Measurements from ENCODE around the gene RAB31. TPM values are rescaled to one million over a fixed set of nuclear protein-coding genes. Genes with fewer than 3 reads are reported as not detected.

The RAB31 gene
- polyA plus RNA-seq, 1 donor (not counting 4 experiments of a cell fraction or from before 2014, with no cell fraction given) = 47.0 TPM

DNA sequence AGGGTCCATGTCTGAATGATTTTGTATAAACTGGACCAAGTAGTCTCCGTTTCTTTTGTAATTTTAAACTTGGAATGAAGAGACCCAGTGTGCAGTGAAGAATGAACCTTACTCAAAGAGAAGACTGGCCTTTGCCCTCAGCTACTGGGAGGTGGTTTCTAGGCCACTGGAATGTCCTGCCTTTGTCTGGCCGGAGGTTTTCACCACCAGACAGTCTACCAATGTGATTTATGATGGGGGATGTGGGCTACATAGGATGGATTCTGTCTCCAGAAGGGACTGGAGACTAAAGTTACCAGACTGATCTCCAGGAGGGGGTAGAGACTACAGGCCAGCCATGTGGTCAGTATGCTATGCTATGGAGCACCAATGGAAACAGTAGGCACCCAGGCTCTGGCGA is 42.8 kb upstream of the RAB31 start:
- Histone ChIP-seq H3K4me2 (ENCODE audit: control insufficient read depth, extremely low read depth, insufficient read depth, low read depth, low read length) (no peak overlapping the region), H3K4me1 (ENCODE audit: control insufficient read depth, extremely low read depth, insufficient read depth, low read length) (no peaks in the 10 kb centered on the region), H3K9me3 (ENCODE audit: control insufficient read depth, low read depth, low read length) (no peaks in the 10 kb centered on the region), H3K9ac (ENCODE audit: control insufficient read depth, extremely low read depth, insufficient read depth, low read length) (no peak overlapping the region), H3K36me3 (ENCODE audit: control insufficient read depth in 2 of 2, extremely low read depth in 1 of 2, insufficient read depth in 2 of 2, low read length in 2 of 2) (no peaks in the 10 kb centered on the region), H2AFZ (ENCODE audit: control insufficient read depth, low read length) (no peak overlapping the region), H3K27ac (ENCODE audit: control insufficient read depth, insufficient read depth, low read length) (no peak overlapping the region), H3K79me2 (ENCODE audit: control insufficient read depth, insufficient read depth, low read length) (no peaks in the 10 kb centered on the region), H3K27me3 (ENCODE audit: control insufficient read depth, extremely low read depth, insufficient read depth, low read length) (no peaks in the 10 kb centered on the region), H3K9me1 (ENCODE audit: control insufficient read depth, extremely low read depth, insufficient read depth, low read length) (no peaks in the 10 kb centered on the region), H4K20me1 (ENCODE audit: control insufficient read depth, extremely low read depth, insufficient read depth, low read length) (no peaks in the 10 kb centered on the region), H3K4me3 (ENCODE audit: control insufficient read depth in 2 of 3, extremely low read depth in 1 of 3, insufficient read depth in 2 of 3, low read depth in 1 of 3, low read length in 3 of 3) (no peak overlapping the region)
- TF ChIP-seq EZH2 (IDR thresholded peaks at IDR 0.05; ENCODE audit: low read length) (no peak), CTCF (optimal IDR thresholded peaks at IDR 0.05 in 1 of 3, IDR thresholded peaks at IDR 0.05 in 1 of 3, conservative IDR thresholded peaks at IDR 0.05 in 1 of 3; ENCODE audit: extremely low read depth in 1 of 3, insufficient read depth in 2 of 3, low read length in 3 of 3) (no peak)
- dilution Hi-C loops (cut with MboI; ENCODE audit: extremely low pct_ligation_motif_present, low sequenced_read_pairs) = no loop called here
- no peak for DNase-seq (ENCODE audit: low read depth, low spot score)
- FAIRE-seq = no peak

- no peak overlapping the region for H3K4me3 ChIP-seq (ENCODE audit: control insufficient read depth in 2 of 3, extremely low read depth in 1 of 3, insufficient read depth in 2 of 3, low read depth in 1 of 3, low read length in 3 of 3)
- H3K36me3 ChIP-seq (ENCODE audit: control insufficient read depth in 2 of 2, extremely low read depth in 1 of 2, insufficient read depth in 2 of 2, low read length in 2 of 2) = no peaks in the 10 kb centered on the region
- no peaks in the 10 kb centered on the region for H3K27me3 ChIP-seq (ENCODE audit: control insufficient read depth, extremely low read depth, insufficient read depth, low read length)
- no peak for FAIRE-seq
- H3K9me3 ChIP-seq (ENCODE audit: control insufficient read depth, low read depth, low read length) = no peaks in the 10 kb centered on the region
- H3K27ac ChIP-seq (ENCODE audit: control insufficient read depth, insufficient read depth, low read length) = no peak overlapping the region
- peaks cover 8% of the 10 kb centered on the region for H3K4me1 ChIP-seq (ENCODE audit: control insufficient read depth, extremely low read depth, insufficient read depth, low read length)
- dilution Hi-C loops (cut with MboI; ENCODE audit: extremely low pct_ligation_motif_present, low sequenced_read_pairs) = no loop called here
- TF ChIP-seq CTCF (optimal IDR thresholded peaks at IDR 0.05 in 1 of 3, IDR thresholded peaks at IDR 0.05 in 1 of 3, conservative IDR thresholded peaks at IDR 0.05 in 1 of 3; ENCODE audit: extremely low read depth in 1 of 3, insufficient read depth in 2 of 3, low read length in 3 of 3) = no peak
- no peak for TF ChIP-seq EZH2 (IDR thresholded peaks at IDR 0.05; ENCODE audit: low read length)
- H2AFZ ChIP-seq (ENCODE audit: control insufficient read depth, low read length) = no peak overlapping the region
- no peaks in the 10 kb centered on the region for H4K20me1 ChIP-seq (ENCODE audit: control insufficient read depth, extremely low read depth, insufficient read depth, low read length)
- H3K9ac ChIP-seq (ENCODE audit: control insufficient read depth, extremely low read depth, insufficient read depth, low read length) = no peak overlapping the region
- no peaks in the 10 kb centered on the region for H3K9me1 ChIP-seq (ENCODE audit: control insufficient read depth, extremely low read depth, insufficient read depth, low read length)
- H3K79me2 ChIP-seq (ENCODE audit: control insufficient read depth, insufficient read depth, low read length) = no peaks in the 10 kb centered on the region
- DNase-seq (ENCODE audit: low read depth, low spot score) = no peak
- H3K4me2 ChIP-seq (ENCODE audit: control insufficient read depth, extremely low read depth, insufficient read depth, low read depth, low read length) = no peak overlapping the region
Observed at GRCh38 chr18:9666548-9666947, 41.6 kb upstream of the RAB31 start.

Data from keratinocyte (primary cell).